ENCODE data around the gene PTPN9.
"Not testable (repeated sequence)": the region's sequence is repeated elsewhere in the genome, so short reads cannot be mapped to it uniquely, and the experiment has no call there.

Gene PTPN9

DNA sequence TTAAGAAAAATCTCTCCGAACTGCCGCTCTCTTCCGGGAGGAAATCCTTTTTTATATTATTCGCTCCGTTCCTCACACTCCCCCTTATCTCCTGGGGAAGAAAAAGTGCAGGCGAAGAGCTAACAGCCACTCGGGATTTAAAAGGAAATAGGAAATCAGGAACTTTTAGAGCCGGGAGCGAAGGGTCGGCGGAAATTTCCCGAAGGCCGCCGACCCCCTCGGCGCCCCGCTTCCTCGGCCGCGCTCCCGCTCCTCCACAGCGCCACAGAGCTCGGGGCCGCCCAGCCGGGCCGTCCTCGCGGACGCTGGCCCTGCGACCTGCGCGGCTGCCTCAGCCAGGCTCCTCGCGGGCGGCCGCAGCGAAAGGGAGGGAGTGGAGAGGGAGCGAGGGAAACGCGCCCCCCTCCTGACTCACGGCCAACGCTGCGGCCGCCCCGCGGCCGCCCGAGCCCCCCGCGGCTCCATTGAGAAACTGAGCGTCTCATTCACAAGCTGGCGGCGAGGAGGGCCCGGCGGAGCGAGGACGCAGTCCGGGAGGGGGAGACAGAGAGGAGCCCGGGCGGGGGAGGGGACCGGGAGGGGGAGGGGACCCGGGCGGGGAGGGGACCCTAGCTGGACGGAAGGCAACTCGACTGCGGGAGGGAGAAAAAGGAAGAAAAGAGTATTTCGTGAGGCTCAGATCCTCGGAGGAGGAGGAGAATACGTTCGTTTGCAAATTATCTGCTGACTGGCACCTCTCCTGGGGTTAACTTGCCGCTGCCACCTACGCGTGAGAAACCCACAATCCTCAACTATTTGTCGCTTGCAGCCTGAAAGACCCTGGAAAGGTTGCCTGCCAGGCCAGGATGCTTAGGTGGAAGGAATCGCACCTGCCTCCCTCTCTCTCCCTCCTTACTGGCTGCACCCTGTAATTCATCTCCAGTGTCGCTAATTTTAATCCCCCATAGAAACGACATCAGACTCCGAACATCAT is at the start of gene PTPN9:
Gene PTPN9 (minus strand): TSS at position 368 of the 973 bp plus-strand sequence. CDS start 539 bp downstream, outside the sequence.
- DNase-seq: peak; percentile 71

DNA sequence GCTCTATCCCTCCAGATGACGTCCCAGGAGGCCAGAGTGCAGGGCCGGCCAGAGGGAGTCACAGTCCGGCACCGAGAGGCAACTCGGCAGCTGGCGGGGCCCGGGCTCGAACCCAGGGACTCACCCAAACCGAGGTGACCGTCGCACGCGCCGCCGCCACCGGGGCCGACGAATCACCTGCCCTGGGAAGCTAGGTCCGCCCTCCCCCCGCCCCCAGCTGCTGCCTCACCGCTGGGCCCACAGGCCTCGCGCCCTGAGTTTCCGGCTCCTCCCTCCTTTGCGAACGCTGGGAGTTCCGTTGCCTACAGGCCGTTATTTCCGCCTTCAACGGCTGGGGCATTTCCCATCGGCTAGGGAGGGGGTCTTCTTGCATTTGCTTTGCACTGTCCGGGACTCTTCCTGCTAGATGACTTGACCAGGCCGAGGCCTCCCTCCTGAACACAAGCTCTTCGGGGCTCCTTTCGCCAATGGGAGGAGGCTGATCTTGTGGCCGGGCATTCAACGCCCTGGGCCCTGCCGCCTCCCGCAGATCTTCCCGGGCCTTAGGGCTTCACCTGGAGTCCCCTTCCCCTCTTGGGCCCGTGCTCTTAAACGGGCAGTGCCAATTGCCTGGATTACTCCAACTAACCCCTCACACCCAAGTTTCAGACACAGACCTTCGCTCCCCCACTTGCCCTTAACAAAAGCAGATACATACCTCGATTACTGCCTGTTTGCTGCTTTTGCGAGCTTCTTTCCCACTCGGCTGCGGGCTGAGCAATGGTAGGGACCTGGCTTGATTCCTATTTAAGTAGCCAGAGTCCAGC is 46.6 kb upstream of the PTPN9 start, which contains the start of gene SNUPN:
Gene SNUPN (minus strand): TSS at position 184 of the 806 bp plus-strand sequence. CDS start 4,674 bp downstream, outside the sequence.
- DNase-seq: peak; percentile 93

DNA sequence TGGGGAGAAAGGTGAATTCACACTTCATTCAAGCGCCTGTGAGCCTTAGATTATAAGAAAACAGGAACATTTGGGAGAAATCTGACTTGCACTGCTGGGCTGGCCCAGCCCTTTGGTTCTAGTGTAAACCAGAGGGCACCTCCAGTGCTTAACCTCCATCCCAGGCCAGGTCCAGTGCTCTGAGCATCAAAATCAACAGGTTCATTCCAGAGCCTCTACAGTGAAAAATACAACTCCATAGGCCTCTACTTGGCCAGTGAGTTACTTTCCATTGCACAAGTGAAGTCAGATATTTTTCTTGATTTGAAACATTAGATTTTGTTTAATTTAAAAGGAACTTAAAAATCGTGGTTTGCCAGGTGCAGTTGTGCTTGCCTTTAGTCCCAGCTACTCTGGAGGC is 43.4 kb upstream of the PTPN9 start:
- no peak for DNase-seq

DNA sequence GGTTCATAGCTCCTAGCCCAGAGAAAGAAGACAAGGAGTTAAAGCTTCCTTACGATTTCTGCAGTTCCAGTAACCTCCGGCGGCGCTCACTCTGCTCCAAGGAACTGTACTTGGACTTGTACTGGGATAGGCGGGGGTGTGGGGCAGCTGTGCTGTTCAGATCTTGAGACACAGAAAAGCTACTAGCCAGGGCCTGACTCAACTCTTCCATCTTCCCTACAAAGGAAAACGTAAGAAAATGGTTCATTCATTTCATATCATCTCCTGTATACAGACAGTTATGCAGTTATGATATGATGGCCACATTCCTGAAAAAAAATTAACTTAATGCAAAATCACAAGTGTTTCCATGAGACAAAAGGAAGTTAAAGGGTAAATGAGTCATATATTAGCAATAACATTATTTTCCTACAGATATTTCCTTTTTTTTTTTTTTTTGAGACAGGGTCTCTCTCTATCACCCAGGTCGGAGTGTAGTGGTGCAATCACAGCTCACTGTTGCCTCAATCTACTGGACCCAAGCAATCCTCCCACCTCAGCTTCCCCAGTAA is 41.8 kb upstream of the PTPN9 start:
- no peak for DNase-seq

DNA sequence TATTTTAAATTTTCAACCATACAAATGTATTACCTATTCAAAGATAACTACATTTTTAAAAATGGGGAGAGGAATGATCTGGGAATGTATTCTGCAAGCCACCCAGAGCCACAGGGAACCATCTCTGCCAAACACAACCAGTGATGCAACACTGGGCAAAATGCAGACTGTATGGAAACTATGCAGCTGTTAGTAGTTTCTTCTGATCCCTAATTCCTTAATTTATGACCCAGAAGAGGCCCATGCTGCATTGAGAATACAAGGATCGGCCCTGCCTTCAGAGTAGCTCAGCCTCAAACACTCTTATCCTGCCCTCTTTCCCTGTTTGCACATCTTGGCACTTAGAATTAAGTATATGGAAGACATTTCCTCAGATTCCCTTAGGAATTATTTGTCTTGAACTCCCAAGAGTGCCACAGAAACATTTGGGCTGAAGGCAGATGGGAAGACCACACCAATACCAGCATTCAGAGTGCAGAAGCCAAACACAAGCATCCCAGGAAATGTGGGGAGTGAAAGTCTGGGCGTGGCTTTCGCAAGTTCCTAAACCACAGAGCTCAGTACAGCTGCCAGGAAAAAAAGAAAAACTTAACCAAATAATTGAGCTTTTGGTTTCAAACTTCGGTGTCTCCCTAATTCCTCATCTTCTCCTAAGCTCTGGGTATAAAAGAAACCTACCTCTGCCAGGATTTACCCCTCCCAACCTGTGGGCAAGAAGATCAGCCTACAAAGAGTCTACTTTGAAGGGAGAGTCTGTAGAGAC is 41.1 kb upstream of the PTPN9 start:
- no peak for DNase-seq

DNA sequence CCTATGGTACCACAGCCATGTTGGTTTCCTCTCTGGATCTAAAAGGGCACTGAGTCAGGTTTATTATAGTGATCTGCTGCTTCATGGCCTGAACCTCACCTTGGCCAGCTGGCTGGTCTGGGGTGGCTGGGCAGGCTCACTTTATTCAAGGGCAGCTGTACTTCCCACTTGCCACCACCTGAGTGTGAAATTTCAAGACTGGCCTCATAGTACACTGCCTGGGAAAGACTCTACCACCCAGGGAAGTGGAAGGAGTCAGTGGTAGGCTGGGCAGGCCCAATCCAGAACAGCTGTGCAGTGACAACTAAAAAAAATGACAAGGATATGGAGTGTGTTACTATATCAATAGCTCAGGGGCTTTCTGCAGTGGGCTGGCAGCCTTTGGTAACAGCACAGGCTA is 37.7 kb upstream of the PTPN9 start:
- no peak for DNase-seq

DNA sequence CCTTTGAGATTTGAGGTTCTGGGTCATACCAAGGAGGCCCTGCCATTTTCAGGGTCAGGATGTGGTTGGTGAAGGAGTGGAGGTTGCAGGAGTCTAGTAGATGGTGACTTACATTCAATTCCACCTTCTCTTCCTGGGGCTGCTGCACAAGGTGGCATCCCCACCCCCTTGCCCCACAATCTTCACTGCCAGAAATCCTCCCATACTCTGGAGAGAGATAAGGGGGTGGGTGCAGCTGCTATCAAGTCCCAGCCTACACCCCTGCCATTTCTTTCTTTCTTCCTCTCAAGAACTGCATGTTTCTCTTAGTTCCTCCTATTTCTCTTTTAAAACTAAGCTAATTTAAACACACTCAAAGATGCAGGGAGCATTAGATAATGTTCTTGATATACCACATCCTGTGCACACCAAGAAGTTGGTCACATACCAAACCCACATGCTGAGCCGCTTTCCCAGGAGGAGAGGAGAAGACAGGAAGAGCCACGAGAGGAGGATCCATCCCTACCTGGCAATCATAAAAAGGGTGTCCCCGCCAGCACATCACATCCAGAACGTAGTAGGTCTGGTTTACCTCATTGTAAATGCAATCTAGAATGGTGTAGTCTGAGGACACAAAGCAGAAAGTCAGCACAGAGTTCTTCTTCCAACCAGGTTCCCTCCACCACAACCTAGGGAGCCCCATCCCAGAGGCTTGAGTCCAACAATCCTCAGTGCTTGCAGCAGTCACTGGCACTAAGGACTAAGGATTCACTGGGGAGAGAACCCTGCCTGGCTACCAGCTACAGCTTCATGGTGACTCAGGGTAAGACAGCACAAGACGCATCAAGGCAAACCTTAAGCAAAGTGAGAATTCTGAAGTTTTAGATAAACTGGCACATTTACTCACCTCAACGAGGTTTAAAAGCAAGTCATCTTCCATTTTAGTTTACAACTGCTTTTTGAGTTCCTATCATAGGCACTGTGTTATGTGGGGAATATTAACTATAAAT is 27.9 kb upstream of the PTPN9 start:
- DNase-seq: peak; percentile 41

DNA sequence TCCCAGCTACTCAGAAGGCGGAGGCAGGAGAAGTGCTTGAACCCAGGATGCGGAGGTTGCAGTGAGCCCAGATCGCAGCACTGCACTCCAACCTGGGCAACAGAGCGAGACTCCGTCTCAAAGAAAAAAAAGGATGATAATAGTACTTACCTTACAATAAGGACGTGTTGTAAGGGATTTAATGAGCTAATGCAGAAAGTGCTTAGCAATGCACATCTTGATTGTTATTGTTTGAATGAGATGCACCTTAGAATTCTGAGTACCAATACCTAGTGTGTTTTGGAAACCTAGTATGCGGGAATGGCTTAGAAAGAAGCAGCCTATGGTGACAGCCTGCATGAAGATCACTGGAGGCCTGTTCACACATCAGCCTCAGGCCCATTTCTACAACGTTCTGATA is 26.9 kb upstream of the PTPN9 start:
- DNase-seq: no peak

DNA sequence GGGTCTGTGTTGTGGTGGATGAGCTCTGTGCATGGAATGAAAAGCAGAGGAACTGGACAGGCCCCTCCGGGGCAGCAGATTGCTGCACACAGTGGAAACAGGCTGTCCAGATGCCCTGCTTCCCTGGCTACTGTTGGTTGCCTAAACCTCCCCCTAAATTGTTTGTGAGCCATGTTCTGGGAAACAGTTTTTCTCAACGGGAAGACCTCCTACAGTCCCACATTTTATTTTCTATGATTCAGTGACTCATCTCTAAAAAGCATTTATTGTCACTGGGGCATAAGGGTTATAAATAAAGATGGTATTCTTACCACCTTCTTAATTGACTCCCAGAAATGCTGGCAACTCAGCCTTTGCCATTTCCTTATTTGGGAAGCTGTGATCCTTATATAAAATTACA is 20.3 kb upstream of the PTPN9 start:
- DNase-seq: no peak

DNA sequence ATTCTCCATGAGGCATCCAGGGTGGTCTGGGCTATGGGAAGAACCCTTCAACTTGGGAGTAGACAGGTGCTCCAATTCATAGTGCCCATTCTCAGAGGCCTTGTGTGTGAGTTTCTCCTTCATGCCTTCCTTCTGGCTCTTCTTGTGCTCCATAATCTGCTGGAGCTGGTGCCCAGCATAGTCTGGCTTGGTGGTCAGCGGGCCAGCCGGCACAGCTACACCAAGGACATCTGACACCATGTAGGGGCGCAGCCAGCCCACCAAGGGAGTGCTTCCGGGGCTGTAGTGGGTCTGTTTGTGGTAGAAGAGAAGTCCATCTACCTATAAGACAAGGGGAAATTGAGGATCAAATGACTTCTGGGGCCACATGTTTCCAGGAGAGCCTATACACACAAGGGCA is 19.2 kb upstream of the PTPN9 start:
- DNase-seq: no peak

DNA sequence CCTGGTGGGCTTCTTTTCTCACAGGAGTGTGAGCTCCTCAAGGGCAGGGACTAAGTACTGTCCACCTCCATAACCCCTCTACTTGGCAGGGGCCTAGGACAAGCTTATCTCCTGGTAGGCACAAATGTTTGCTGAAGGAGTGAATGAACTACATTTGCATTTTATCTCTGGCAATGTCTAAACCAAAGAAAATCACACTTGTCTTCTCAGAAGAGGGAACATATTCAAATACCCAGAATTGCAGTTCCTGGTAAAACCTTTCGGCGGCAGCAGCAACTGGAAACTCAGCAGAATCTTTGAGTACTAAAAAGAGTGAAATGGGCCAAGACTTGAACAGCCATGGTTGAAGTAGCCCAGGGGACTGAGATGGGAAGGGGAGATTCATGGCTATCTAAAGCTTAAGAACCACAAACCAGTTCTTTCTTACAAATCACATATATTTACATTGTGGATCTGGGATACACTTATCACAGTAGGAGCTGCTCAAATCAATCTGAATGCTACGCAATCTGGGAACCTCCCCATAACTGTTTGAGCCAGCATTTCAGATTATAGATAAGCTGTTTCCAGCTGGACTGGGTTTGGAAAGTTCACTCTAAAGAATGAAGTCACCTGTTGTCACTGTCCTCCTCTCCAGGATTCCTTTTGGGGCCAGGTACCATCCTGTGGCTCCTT is 18.7 kb upstream of the PTPN9 start:
- DNase-seq: peak; percentile 61

DNA sequence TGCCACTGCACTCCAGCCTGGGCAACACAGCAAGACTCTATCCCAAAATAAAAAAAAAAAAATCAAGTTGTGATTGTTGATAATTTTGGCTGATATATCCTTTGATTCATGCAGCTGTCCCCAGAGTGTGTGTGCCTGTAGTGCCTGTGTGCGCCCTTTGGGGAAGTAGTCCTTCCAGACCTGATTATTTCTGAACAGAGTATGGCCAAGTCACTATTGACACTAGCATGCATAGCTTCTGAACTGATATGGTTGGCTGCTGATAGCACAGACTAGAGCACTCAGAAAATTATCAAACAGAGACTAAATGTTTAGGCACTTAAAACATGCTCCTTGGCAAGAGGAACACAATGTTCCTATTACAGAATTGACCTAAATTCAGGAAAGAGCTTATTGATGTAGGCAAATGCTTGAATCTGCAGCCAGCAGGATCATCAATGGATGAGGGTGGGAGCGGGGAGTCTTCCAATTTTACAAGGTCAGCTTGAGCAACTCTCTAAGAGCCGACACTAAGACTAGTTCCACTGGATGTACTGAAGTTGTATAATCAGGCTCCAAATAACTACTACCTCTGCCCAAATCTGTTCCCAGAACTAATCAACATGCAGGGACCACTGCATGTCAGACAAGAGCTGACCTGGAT is 17.7 kb upstream of the PTPN9 start:
- DNase-seq: no peak

DNA sequence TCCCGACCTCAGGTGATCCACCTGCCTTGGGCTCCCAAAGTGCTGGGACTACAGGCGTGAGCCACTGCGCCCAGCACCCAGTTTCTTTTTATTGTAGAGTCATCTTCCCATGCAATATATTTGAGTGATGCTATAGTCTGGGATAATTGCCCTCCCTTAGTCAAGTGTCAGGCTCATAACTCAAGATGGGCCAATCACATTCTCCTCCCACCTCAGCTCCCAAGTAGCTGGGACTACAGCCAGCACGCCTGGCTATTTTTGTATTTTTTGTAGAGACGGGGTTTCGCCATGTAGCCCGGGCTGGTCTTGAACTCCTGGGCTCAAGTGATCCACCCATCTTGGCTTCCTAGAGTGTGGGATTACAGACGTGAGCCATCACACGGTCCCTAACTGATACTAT is 15.2 kb upstream of the PTPN9 start:
- no peak for DNase-seq

DNA sequence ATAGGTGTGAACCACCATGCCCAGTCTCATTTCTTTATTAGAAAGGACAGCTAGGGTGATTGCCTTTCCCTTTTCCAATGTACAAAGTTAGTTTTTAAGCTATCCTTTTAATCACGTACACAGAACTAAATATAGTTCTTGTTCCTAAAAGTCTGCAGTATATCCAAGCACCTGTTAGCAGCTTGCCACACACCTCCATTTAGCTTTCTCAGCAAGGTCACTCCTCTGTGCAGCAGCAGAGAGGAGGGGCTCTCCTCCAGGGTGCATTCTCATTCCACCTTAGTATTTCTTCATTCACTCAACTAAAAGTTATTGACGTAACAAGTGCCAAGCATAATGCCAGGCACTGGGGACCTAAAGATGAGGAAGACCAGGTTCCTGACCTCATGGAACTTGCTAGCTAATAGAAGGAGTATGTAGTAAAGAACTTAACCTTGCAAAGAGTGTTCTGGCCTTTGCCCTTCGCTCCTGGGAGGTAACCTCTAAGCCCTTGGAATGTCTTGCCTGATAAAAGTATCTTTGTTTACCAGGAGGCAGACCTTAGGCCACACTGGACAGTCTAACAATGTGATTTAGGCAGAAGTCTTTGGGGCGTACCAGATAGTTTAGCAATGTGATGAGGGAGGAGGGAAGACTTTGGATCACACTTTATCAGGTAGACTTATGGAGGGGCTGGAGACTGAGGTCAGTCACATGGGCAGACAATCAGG is 12.7 kb upstream of the PTPN9 start:
- DNase-seq: no peak

DNA sequence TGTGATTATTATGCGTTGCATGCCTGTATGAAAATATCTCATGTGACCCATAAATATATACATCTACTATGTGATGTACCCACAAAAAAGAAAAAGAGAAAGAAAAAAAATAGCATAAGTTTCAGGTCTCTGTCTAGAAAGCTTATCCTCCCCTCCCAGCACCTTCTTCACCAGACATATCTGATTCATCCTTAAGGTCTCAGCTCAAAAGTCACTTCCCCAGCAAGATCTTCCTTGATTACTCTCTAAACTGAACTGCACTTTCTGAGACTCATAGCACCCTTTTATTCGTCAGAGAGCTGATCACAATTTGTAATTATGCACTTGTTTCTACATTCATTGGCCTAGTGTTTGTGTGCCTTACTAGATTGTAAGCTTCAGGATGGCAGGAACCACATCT is 11.1 kb upstream of the PTPN9 start:
- no peak for DNase-seq

DNA sequence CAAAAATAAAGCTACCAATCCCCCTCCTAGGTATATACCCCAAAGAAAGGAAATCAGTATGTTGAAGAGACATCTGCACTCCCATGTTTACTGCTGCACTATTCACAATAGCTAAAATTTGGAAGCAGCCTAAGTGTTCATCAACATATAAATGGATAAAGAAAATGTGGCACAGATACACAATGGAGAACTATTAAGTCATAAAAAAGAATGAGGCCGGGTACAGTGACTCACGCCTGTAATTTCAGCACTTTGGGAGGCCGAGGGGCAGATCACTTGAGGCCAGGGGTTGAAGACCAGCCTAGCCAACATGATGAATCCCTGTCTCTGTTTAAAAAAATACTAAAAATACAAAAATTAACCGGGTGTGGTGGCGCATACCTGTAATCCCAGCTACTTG is 10.0 kb upstream of the PTPN9 start:
- no peak for DNase-seq

DNA sequence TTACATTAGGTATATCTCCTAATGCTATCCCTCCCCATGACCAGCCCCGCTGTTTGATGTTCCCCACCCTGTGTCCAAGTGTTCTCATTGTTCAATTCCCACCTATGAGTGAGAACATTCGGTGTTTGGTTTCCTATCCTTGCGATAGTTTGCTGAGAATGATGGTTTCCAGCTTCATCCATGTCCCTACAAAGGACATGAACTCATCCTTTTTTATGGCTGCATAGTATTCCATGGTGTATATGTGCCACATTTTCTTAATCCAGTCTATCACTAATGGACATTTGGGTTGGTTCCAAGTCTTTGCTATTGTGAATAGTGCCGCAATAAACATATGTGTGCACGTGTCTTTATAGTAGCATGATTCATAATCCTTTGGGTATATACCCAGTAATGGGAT is 7.3 kb upstream of the PTPN9 start:
- not testable (repeated sequence) for DNase-seq

DNA sequence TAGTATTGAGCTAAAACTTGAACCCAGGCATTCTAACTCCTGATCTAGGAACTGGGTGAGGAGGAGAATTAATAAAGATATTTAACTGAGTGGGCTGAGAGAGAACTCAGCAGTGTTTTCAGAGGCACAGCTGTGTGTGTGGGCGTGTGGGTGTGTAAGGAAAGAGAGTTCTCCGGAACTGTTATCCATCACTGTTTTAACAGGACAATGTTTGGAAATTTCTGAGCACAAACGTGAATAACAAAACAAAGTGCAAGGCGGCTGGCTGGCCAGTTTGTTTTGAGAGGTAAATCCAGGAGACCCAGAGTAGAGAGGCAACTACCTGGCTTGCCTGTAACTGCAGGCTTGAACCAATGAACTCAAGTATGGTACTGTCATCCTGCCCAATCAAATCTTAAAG is 5.0 kb upstream of the PTPN9 start:
- no peak for DNase-seq

DNA sequence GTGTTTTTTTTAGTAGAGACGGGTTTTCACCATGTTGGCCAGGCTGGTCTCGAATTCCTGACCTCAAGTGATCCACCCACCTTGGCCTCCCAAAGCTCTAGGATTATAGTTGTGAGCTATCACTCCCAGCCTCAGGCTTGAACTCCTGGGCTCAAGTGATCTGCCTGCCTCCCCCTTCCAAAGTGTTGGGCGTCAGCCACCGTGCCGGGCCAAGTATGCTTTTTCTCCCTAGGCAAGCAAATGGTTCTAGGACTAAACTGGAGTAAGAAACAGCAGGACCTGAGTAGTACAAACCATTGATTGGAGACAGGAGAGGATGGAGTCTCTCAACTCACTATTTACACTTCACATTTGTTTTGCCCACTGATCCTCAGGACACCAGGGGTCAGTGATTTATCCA is 4.6 kb upstream of the PTPN9 start:
- DNase-seq: no peak

DNA sequence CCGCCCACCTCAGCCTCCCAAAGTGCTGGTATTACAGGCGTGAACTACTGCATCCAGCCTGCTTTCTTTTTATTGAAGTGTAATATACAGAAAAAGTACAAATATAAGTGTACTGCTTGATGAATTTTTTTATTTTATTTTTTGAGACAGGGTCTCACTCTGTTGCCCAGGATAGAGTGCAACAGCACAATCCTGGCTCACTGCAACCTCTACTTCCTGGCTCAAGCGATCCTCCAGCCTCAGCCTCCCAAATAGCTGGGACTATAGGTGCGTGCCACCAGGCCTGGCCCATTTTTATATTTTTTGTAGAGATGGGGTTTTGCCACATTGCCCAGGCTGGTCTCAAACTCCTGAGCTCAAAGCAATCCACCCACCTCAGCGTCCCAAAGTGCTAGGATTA is 3.8 kb upstream of the PTPN9 start:
- DNase-seq: not testable (repeated sequence)

Data from CD4-positive, alpha-beta T cell treated with Interleukin-10 for 1 hour (primary cell).